DMS 273 (cell line): ENCODE data around the gene AP1M1.

Source experiments
- DNase-seq: peaks from one replicate; lab custom pipeline; 2025; ENCODE audit not compliant: unreplicated experiment; lab: John Stamatoyannopoulos, UW

Gene AP1M1

DNA sequence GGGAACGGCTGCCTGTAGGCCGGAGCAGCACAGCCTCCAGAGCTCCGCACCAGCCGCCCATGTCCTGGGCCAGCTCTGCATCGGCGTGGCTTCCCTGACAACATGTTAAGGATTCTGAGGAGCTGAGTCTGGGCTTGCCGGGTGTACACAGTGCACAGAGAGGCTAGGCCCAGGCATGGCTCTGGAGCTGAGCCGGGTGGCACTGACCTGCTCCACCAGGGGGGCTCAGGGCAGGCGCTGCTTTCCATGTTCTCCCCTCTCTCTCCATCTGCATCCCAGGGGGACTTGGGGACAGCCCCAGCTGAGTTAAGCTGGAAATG is 31.6 kb downstream of the AP1M1 start:
- DNase-seq, result no peak

DNA sequence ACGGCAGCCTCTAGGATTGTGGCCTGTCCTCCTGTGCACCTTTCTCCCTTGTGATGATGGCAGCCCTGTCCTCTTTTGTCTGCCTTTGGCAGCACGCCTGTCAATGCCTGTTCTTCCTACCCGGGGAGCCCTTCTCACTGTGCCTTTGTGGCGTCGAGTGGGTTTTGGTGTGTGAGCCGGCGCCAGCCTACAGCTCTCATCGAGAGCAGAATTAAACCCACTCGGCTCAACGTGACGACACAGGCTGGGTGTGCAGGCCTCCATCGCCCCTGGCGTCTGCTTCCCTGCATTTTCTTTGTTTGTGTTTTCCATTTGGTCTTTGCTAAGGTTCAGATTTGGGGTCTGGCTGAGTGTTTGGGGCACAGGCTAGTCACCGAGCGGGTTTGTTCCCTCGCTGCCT is 34.4 kb downstream of the AP1M1 start:
- DNase-seq, result no peak

DNA sequence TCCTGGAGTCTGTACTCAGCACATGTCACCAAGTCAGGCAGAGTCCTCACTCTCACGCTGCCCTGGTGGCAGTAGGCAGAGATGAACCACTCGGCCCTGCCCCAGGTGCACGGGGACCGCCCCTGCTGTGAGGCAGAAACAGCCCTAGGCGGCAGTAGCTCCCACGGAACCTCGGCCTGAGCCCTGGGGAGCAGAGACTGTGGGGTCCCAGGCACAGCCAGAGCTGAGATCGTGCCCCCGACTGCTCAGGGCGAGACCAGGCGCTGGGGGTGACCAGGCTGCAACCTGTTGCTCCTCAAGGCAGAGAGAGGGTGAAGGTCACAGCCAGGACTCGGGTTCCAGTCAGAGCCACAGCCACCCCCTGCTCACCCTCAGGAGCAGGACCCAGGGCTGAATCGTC is 34.9 kb downstream of the AP1M1 start:
- DNase-seq, result no peak

DNA sequence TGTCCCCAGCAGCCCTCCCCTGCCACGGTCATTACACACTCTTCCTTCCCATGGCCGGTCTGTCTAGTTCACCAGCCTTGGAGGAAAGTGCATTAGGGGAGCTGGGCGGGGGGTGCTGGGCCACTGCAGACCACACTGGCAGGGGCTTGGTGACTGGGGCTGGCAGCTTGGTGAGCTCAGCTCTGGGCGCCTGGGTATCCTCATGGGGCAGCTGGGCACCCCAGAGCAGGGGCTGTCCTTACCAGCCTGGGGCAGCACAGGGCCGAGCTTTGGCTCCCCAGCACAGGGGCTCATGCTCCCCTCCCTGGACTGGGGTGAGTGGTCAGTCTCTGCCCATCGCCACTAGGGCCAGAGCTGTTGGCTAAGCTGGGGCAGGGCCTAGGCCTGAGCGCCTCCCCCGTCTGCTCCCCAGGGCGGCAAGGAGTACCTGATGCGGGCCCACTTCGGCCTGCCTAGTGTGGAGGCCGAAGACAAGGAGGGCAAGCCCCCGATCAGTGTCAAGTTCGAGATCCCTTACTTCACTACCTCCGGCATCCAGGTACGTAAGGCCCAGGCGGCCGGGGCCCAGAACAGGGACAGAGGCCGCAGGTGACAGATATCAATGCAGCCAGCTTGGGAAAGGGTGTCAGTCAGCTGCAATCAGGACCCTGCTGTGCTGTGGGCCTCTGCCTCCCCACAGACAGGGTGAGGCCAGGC is 35.5 kb downstream of the AP1M1 start:
- no peak for DNase-seq

DNA sequence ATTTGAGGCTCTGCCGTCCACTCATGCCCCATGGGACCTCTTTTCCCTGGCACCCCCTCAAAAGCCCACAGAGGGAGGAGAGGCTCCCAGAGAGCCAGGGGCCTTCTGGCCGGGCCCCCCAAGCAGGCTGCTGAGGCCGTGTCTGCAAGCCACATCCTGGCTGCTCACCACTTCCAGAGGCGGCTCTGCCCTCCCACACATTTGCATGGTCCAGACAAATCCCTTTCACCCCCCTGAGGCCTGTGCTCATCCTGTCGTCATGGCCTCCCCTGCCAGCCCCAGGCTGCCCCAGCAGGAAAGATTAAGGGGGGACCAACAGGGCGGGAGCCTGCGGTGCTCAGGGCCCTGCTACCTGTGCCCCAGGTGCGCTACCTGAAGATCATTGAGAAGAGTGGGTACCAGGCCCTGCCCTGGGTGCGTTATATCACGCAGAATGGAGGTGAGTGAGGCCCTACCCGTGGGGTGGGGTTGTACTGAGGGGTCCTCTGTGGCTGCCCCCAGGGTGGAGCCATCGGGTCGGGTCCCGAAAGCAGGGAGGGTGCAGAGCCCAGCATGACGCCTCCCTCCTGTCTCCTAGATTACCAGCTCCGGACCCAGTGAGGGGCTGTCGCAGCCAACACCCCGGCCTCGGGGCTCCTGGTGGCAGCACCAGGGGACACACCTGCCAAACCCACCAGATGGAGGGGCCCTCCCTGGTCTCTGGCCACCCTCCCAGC is 36.3 kb downstream of the AP1M1 start:
- no peak for DNase-seq

DNA sequence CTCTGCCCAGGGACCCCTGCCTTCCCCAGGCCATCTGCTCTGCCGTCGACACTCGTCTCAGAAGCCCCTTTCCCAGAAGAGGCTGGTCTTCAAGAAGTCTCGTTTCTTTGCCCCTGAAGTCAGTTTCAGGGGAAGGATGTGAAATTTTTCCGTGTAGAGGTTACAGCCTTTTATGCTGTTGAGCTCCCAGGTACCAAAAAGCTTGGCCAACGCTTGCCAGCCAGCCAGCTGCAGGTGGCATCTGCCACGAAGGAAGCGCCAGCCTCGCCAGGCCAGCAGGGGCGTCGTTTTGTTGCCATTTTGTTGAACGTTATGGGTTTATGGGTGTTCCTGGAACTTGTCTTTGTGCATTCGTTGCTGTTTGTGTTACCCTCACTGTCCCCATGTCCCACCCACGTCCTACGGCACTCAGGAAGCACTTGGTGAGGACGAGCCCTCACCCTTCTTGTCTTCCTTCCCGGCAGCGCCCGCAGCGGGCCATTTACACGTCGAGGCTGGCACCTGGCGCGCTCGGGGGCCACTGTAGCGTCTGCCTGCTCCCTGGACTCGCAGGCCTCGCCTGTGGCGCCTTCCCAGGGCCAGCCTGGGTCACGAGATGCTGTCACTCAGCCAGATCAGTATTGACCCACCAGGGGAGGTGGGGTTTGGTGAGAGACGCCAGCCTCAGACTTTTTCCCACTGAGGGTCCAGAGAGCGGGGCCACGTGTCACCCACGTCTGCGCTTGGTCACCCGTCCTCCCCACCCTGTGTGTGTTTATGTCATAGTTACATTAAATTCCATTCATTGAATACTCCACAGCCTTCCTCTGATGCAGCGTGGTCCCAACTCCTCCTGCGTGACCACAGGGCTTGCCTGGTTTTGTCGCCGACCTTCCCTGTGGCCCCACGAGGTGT is 37.1 kb downstream of the AP1M1 start:
- no peak for DNase-seq

DNA sequence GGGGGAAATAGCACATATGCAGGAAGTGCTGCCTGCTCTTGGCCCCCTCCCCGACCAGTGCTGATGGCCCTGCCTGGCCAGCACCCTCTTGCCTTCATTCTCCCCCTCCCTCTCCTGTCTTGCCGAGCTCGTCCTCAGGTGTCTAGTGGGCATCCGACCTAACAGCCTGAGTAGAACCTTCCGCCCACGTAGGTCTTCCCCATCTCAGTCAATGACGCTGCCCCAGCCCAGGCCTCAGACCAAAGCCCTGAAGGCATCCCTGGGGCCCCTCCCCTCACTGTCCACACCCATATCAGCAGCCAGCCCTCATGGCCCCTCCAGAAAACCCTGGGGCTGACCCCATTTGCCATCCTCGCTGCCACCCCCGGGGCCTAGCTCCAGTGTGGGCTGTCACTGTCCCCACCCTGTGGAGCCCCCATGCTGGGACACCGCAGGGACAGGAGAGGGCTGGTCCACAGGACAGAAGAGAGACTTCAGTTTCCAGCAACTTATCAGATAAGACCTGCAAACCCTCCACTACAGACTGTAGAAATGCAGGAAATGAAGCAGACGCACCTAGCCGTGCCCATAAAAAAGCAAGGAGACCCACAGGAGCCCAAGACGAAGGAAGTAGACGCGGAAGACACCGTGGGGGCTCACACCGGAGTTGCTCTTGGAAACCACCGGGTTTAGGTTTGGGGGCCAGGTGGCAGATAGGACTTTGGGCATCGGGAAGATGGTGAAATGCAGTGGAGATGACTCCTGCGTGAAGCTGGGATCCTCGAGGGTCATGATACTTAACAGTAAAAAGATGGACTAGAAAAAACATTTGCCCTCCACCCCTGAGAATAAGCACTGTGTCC is 38.3 kb downstream of the AP1M1 start:
- DNase-seq, result no peak

DNA sequence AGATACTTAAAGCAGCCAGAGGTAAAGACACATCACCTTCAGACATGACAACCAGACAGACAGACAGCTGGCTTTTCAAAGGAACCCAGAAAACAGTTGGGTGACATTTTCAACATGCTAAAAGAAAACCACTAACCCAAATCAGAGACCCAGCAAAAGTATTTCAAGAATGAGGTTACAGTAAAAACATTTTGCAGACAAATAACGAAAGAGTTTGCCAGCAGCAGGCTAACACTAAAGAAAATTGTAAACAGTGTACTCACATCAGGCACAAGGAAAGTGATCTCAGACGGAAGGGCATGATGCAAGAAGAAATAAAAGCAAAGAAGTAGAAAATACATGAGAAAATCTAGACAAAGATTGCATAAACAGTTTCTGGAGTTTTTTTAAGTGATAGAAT is 46.4 kb downstream of the AP1M1 start:
- no peak for DNase-seq

DNA sequence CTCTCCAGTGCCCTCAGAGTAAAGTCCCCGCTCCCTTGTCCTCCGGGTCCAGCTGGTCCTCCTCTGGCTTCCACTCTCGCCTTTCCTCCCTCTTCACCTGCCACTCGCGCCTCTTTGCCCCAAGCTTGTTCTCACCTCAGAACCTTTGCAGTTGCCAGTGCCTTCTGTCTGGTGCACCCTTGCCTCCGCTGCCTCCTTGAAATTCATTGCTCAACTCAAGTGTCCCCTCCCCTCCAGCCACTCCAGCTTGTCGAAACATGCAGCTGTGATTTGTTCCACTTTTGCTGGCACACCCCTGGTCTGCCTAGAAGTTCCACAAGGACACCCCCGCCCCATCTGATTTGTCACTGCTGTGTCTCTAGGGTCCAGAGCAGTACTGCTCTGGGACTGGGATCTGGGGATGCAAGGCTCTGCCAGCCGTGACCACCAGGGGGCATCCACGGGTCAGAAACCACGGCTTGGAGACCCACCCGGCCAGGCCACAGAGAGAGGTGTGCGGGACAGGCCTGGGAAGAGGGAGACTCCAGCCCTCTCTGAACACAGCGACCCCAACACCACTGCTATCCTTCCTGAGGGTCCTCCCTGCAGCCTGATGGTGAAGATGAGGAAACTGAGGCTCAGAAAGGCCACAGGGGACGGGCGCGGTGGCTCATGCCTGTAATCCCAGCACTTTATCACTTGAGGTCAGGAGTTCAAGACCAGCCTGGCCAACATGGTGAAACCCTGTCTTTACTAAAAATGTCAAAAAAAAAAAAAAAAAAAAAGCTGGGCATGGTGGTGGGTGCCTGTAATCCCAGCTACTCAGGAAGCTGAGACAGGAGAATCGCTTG is 49.9 kb downstream of the AP1M1 start:
- DNase-seq, result peak; percentile 90

DNA sequence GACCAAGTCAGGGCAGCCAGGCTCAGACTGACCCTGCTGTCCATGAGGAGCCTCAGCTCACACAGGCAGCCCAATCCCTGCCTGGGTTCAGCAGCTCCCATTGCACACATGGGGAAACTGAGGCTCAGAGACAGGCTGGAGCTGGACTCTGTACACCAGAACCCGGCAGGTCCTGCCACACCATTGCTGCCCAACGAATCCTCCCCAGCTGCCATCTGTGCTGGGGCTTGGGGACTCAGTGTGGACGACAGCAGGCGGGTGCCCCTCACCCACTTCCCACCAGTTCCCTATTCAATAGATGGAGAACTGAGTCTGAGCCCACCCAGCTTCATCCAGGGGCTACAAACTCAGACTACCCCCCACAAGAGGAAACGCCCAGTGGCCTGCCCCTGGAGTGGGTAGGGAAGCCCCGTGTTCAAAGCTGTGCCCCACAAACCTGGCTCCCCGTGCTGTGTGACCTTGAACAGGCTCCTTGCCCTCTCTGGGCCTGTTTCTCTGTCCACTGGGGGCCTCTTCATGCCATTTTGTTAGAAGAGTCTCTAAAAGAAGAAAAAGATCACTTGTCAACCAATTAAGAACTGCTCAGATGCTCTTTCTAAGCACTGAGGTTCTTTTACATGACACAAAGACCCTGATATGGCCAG is 50.8 kb downstream of the AP1M1 start:
- DNase-seq, result no peak

DNA sequence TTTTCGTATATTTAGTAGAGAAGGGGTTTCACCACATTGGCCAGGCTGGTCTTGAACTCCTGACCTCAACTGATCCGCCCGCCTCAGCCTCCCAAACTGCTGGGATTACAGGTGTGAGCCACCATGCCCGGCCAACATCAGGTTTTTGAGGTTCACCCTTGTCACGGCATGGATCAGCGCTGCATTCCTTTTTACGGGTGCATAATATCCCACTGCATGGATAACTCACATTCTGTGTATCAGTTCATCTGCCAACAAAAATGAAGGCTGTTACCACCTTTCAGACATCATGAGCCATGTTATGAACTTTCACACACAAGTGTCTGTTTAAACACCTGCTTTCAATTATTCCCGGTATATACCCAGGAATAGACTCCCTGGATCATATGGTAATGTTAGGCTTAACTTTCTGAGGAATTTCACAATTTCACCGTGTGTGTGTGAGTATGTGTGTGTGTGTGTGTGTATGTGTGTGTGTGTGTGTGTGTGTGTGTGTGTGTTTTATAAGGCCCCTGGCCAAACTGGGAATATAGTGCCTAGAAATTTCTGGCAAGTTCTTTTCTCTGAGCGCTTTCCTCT is 52.2 kb downstream of the AP1M1 start:
- no peak for DNase-seq

DNA sequence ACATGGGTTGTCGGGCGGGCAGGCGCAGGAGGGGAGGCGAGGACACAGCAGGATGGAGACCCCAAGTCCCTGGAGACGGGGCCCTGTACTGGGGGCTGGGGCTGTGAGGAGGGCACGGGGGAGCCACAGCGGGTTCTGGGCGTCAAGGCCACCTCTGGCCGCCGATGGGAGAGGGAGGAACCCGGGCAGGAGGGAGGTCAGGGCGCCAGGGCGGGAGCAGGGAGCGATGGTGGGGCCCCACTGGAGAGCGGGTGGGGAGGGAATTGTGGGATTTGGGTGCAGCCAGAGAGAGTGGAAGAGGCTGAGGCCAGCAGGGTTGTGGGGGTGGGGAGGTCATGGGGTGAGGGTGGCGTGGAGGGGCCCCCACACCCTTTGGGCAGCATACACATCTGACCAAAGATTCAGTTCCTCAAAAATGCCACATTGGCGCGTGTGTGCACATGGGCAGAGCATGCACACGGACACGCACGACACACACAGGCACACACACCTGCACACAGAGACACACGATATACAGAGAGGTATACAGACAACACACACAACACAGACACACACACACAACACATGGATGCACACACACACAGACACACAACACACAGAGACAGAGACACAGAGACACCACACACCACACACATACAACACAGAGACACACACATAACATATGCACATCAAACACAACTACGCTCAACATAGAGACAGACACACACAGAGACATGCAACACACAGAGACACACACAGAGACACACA is 54.9 kb downstream of the AP1M1 start:
- no peak for DNase-seq

DNA sequence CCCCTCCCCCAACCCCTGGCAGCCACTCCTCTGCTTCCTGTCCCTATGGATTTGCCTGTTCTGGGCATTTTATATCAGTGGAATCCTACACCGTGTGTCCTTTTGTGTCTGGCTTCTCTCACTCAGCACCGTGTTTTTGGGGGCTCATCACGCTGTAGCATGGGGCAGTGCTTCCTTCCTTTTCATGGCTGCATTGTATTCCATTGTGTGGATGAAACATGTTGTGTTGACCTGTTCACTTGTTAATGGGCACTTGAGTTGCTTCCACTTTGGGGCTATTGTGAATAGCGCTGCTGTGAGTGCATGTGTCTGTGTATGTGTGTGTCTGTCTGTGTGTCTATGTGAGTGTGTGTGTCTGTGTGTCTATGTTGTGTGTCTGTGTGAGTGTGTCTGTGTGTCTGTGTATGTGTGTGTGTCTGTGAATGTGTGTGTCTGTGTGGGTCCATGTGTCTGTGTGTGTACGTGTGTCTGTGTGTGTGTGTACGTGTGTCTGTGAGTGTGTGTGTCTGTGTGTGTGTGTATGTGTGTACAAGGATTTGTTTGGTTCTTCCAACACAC is 57.2 kb downstream of the AP1M1 start:
- DNase-seq, result no peak

DNA sequence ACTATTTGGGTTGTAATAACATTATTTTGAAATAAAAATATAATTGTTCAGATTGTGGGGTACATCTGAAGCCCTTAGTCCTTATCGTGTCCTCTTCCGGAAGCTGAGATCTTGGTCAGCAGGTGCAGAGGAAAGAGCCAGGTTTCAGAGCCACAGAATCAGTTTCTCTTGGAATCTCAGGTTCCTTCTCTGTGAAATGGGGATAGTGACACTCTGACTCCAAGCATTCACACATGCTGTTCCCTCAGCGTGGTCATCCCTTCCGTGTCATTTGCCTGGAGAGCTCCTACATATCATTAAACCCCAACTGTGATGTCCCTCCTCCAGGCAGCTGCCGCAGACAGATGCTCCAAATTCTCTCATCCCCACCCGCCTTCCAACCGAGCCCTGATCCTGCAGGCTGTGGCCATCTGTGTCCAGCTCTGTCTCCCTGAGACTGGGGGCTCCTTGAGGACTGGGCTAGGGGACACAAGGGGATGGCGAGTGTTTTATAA is 59.8 kb downstream of the AP1M1 start:
- no peak for DNase-seq

DNA sequence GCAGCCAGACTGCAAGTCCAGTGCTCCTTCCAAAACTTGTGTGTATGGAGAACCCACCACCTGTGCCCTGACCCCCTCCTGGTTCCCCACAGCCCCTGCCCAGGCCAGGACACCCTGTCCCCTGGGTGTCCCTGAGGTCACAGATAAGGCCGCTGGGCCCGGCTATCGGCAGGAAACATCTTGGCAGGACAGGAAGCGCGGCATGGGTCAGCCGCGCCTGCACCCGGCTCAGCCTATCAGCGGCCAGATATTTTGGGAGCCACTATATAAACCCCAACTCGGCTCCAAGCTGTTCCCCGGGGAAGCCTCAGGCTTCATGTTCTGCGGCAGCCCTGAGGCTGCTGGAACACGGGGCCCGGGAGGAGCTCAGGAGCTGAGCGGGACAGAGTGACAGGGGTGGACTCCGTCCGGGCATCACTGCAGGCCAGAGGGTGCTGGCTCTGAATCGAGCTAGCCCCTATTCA is 60.8 kb downstream of the AP1M1 start:
- no peak for DNase-seq

DNA sequence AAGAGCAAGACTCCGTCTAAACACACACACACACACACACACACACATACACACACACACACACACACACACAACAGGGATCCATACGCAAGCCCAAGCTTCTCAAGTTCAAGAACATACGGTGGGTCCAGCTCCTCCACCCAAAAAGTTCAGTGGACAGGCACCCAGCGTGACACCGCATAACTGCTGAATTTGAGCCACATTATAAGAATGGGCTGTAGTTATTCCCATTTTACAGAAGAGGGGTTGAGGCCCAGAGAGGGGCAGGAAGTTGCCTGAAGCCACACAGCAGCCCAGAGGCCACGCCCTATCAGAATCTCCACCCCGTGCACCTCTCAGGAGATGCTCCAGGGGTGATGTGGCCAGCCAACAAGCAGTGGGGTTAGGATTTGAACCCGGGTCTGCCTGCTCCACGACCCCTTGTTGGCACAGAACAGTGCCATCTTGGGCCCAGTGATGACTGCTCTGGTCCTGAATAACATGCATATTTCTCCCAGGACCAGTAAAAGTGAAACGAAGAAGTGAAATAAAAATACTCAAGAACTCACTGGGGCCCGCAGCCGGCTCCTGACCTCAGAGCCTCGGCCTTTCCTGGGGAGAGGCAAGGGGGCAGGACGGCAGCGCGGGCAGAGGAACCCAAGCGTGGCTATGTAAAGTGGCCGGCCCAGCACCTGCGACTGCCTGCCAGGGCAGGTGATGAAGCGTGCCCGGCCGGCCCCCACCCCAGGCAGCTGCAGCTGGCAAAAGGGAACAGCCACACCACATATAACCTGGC is 61.9 kb downstream of the AP1M1 start:
- DNase-seq, result no peak

DNA sequence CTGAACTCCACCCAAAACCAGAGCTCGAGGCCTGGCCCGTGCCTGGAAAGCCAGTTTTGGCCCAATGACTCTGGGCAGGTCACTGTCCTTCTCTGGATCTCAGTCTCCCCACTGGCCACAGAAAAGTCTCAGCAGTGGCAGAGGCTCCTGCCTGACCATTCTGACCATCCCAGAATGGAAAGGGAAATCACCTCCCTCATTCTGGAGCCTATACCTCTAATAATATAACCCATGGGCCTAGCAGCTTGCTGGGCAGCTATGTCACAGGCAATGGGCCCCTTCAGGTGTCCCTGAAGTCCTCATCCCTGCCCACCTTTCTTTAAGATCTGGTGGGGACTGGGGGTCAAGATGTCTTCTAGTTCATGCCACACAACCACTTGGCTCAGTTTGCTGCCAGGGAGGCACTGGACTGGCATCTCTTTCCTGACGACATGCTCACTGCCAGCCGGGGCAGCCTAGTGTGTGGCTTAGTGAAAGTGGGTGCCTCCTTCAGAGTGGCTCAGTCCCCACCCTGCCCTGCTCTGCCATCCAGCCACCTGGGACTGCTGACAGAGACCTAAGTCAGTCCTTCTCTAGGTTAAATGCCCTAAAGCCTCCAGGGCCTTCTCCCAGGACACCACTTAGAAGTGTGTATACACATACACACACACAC is 62.6 kb downstream of the AP1M1 start:
- DNase-seq, result no peak
